Mammary epithelial cell (primary cell): ENCODE measurements around the gene LIMK2.

Source experiments
- EZH2 ChIP-seq: IDR thresholded peaks from 2 replicates; pipeline ENCODE4 v1.6.1; 2012; ENCODE audit warnings: low read length, inconsistent platforms, borderline replicate concordance
- TF ChIP-seq, protein P1 (sequence below), 2 donors: IDR thresholded peaks in 1 of 2; conservative IDR thresholded peaks in 1 of 2; 2 replicates each; pipeline ENCODE4 v1.5.1; 2011 to 2012; ENCODE audit warnings: inconsistent platforms in 2 of 2, low read length in 2 of 2, mild to moderate bottlenecking in 2 of 2, control low read depth in 1 of 2, low read depth in 1 of 2; ENCODE audit not compliant: insufficient read depth in 1 of 2; ENCODE audit errors: extremely low read depth in 1 of 2

DNA sequence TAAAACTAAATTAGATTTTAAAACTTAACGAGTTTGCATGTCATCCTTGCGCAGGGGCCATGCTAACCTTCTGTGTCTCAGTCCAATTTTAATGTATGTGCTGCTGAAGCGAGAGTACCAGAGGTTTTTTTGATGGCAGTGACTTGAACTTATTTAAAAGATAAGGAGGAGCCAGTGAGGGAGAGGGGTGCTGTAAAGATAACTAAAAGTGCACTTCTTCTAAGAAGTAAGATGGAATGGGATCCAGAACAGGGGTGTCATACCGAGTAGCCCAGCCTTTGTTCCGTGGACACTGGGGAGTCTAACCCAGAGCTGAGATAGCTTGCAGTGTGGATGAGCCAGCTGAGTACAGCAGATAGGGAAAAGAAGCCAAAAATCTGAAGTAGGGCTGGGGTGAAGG, 10.6 kb downstream of the LIMK2 start:
- TF ChIP-seq, protein P1, sequence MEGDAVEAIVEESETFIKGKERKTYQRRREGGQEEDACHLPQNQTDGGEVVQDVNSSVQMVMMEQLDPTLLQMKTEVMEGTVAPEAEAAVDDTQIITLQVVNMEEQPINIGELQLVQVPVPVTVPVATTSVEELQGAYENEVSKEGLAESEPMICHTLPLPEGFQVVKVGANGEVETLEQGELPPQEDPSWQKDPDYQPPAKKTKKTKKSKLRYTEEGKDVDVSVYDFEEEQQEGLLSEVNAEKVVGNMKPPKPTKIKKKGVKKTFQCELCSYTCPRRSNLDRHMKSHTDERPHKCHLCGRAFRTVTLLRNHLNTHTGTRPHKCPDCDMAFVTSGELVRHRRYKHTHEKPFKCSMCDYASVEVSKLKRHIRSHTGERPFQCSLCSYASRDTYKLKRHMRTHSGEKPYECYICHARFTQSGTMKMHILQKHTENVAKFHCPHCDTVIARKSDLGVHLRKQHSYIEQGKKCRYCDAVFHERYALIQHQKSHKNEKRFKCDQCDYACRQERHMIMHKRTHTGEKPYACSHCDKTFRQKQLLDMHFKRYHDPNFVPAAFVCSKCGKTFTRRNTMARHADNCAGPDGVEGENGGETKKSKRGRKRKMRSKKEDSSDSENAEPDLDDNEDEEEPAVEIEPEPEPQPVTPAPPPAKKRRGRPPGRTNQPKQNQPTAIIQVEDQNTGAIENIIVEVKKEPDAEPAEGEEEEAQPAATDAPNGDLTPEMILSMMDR (conservative IDR thresholded peaks at IDR 0.05 in 1 of 2, IDR thresholded peaks at IDR 0.05 in 1 of 2; ENCODE audit: extremely low read depth in 1 of 2, insufficient read depth in 1 of 2, low read depth in 1 of 2, low read length in 2 of 2) = no peak
- no peak for TF ChIP-seq EZH2
